Activated CD8-positive, alpha-beta memory T cell treated with anti-CD3 and anti-CD28 coated beads, Interleukin-2, amount 10 ng/mL, durations not matched to agents 7 days and 5 days (primary cell): ENCODE measurements around the gene NSD1. TPM values are rescaled to one million over a fixed set of nuclear protein-coding genes. Genes with fewer than 3 reads are reported as not detected.

ENCODE experiments used
- ATAC-seq: fragments of 150-1000 bp; cut with Tn5 transposase; one replicate; pipeline ENCODE4 v1.10.0; 2021; ENCODE audit warnings: moderate library complexity
- CTCF ChIA-PET: fragments of 350-600 bp; sonication (Branson Sonifier 250); formaldehyde crosslinking; loops from one replicate; lab custom pipeline; 2021; ENCODE audit warnings: antibody characterized with exemption; lab: Charles Lee
- DNase-seq: peaks from one replicate; pipeline ENCODE4 v3.0.0-alpha.2; 2020
- H3K27ac Mint-ChIP-seq: one replicate; pipeline ENCODE4 v1.8.0; 2021; ENCODE audit warnings: mild to moderate bottlenecking, mixed read lengths
- H3K27me3 Mint-ChIP-seq: one replicate; pipeline ENCODE4 v1.8.0; 2021; ENCODE audit warnings: mixed read lengths
- H3K36me3 Mint-ChIP-seq: one replicate; pipeline ENCODE4 v1.8.0; 2021; ENCODE audit warnings: mild to moderate bottlenecking, mixed read lengths
- H3K4me1 Mint-ChIP-seq: one replicate; pipeline ENCODE4 v1.8.0; 2021; ENCODE audit warnings: mixed read lengths
- H3K4me3 Mint-ChIP-seq: one replicate; pipeline ENCODE4 v1.8.0; 2021; ENCODE audit warnings: mild to moderate bottlenecking, moderate library complexity, mixed read lengths
- H3K9me3 Mint-ChIP-seq: one replicate; pipeline ENCODE4 v1.8.0; 2022; ENCODE audit warnings: low read depth, mixed read lengths
- total RNA-seq, 2 experiments: library from RNA; stranded (reverse); gene quantifications; one replicate each; pipeline ENCODE4 v1.2.3, GENCODE V29; 2021

NSD1 gene
- total RNA-seq, 2 experiments from 2014 or later: 94.6 to 114 TPM

DNA sequence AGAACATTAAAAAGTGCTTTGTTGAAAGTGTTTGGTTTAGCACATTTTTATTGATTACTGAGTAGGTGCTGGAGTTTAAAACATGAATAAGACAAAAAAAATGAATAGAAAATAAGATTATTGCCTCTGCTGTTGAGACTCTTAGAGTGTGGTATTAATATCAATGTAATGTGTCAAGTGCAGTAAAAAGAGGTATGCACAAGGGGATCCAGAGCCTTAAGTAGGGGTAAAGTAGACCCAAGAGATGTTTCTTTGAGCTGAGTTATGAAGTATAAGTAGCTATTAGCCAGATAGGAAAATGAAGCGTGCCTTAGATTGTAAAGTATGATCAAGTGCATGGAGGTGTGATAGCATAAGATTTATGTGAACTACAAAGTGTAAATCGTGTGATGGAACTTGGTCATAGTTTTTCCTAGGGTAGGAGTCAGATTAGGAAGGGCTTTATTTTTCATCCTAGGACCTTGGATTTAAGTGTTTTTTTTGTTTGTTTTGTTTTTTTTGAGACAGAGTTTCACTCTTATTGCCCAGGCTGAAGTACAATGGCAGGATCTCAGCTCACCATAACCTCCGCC, 45.2 kb downstream of the NSD1 start:
- no peak for ATAC-seq
- Mint-ChIP-seq H3K27ac (no peak overlapping the region), H3K9me3 (no peaks in the 10 kb centered on the region), H3K4me3 (no peak overlapping the region), H3K36me3 (peaks cover 14% of the 10 kb centered on the region), H3K4me1 (peaks cover 6% of the 10 kb centered on the region), H3K27me3 (no peaks in the 10 kb centered on the region)
- CTCF ChIA-PET: interaction anchor here (1.5 kb wide), 1 partner anchor 18 kb away, joined by 3 read pairs; no protein-coding TSS in a partner anchor
- no peak for DNase-seq

DNA sequence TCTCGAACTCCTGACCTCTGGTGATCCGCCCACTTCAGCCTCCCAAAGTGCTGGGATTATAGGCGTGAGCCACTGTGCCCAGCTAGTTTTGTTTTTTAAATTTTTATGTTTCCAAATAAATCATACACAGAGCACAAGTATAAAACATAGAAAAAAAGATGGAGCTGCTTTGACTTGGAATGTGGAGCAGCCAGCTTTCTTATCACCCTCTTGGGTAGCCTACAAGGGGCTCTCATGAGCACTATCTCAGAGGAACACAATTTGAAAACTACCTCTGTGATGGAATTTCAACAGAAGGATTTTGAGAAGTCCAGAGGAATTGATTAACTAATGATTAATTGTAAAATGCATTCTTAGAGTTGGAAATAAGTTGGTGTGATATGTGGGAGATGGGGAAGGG, 45.9 kb downstream of the NSD1 start:
- Mint-ChIP-seq H3K4me3 (no peak overlapping the region), H3K4me1 (peaks cover 7% of the 10 kb centered on the region), H3K27me3 (no peaks in the 10 kb centered on the region), H3K9me3 (no peaks in the 10 kb centered on the region), H3K36me3 (peaks cover 11% of the 10 kb centered on the region), H3K27ac (no peak overlapping the region)
- CTCF ChIA-PET: interaction anchor here (1.5 kb wide), 1 partner anchor 19 kb away, joined by 3 read pairs; no protein-coding TSS in a partner anchor
- peak; percentile 12 for DNase-seq
- no peak for ATAC-seq

- H3K9me3 Mint-ChIP-seq: no peaks in the 10 kb centered on the region
- no peak overlapping the region for H3K27ac Mint-ChIP-seq
- H3K4me1 Mint-ChIP-seq: peaks cover 7% of the 10 kb centered on the region
- DNase-seq (no peak), ATAC-seq (no peak)
- CTCF ChIA-PET: interaction anchor here (1.0 kb wide), 1 partner anchor 69 kb away, joined by 3 read pairs; no protein-coding TSS in a partner anchor
- no peak overlapping the region for H3K4me3 Mint-ChIP-seq
- no peaks in the 10 kb centered on the region for H3K27me3 Mint-ChIP-seq
- H3K36me3 Mint-ChIP-seq: peaks cover 10% of the 10 kb centered on the region
These were observed 49.6 kb downstream of the NSD1 start for GRCh38 chr5:177183142-177183541.

DNA sequence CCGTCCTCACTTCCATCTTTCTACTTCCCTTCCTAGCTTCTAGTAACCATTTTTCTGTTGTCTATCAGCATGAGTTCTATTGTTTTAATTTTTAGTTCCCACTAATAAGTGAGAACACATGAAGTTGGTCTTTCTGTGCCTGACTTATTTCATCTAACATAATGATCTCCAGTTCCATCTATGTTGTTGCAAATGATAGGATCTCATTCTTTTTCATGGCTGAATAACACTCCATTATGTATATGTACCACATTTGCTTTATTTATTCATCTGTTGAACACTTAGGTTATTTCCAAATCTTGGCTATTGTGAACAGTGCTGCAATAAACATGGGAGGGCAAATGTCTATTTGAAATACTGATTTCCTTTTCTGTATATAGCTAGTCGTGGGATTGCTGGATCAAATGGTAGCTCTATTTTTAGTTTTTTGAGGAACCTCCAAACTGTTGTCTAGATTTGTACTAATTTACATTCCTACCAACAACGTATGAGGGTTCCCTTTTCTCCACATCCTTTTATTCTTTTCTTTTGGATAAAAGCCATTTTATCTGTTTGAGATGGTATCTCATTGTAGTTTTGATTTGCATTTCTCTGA, 50.3 kb downstream of the NSD1 start:
- CTCF ChIA-PET: interaction anchor here (1.0 kb wide), 1 partner anchor 70 kb away, joined by 3 read pairs; no protein-coding TSS in a partner anchor
- Mint-ChIP-seq H3K36me3 (peaks cover 10% of the 10 kb centered on the region), H3K4me1 (peaks cover 7% of the 10 kb centered on the region), H3K9me3 (no peaks in the 10 kb centered on the region), H3K4me3 (no peak overlapping the region), H3K27me3 (no peaks in the 10 kb centered on the region), H3K27ac (no peak overlapping the region)
- DNase-seq (no peak), ATAC-seq (no peak)

GRCh38 chr5:177185993-177186392, 52.4 kb downstream of the NSD1 start:
- no peak for ATAC-seq
- CTCF ChIA-PET: interaction anchor here (1.1 to 1.5 kb wide), 2 partner anchors 10 to 74 kb away, joined by 3 read pairs; no protein-coding TSS in a partner anchor
- Mint-ChIP-seq H3K27me3 (no peaks in the 10 kb centered on the region), H3K9me3 (no peaks in the 10 kb centered on the region), H3K4me1 (peaks cover 8% of the 10 kb centered on the region), H3K4me3 (no peak overlapping the region), H3K36me3 (peaks cover 8% of the 10 kb centered on the region), H3K27ac (no peak overlapping the region)
- DNase-seq: no peak

DNA sequence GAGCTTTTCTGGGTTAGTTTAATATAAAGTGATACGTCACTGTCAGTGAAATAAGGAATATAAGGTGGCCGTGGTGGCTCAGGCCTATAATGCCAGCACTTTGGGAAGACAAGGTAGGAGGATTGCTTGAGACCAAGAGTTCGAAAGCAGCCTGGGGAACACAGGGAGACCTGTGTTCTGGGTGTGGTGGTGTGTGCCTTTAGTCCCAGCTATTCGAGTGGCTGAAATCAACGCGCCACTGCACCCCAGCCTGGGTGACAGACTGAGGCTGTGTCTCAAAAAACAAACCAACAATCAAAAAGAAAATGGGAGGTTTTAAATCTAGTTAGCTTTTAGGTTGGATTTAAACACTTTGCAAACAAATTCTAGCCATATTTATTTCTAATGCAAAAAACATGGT, 53.1 kb downstream of the NSD1 start:
- Mint-ChIP-seq H3K27me3 (no peaks in the 10 kb centered on the region), H3K36me3 (peaks cover 4% of the 10 kb centered on the region), H3K4me3 (no peak overlapping the region), H3K4me1 (peaks cover 6% of the 10 kb centered on the region), H3K27ac (no peak overlapping the region), H3K9me3 (no peaks in the 10 kb centered on the region)
- DNase-seq: no peak
- CTCF ChIA-PET: interaction anchor here (1.1 to 1.5 kb wide), 2 partner anchors 10 to 75 kb away, joined by 3 read pairs; no protein-coding TSS in a partner anchor
- no peak for ATAC-seq

DNA sequence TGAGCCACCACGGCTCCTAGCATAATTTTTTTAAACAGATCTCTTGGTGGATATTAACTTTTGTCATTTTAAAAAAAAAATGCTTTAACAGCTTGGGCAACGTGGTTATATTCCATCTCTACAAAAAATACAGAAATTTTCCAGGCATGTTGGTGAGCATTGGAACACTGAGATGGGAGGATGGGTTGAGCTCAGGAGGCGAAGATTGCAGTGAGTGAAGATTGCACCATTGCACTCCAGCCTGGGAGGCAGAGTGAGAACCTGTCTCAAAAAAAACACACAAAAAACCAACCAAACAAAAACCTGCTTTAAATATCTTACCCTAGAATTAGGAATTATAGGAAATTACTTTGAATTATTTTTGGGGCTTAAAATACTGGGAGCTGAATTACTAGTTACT, 55.2 kb downstream of the NSD1 start:
- Mint-ChIP-seq H3K27me3 (no peaks in the 10 kb centered on the region), H3K9me3 (no peaks in the 10 kb centered on the region), H3K36me3 (peaks cover 6% of the 10 kb centered on the region), H3K4me3 (no peak overlapping the region), H3K4me1 (peaks cover 4% of the 10 kb centered on the region), H3K27ac (no peak overlapping the region)
- ATAC-seq: no peak
- CTCF ChIA-PET: interaction anchor here (0.7 to 1.0 kb wide), 2 partner anchors 52 to 528 kb away, joined by 3 read pairs; no protein-coding TSS in a partner anchor
- no peak for DNase-seq

GRCh38 chr5:177189416-177189815, 55.8 kb downstream of the NSD1 start:
- no peak overlapping the region for H3K4me3 Mint-ChIP-seq

GRCh38 chr5:177189965-177190364, 56.4 kb downstream of the NSD1 start:
- ATAC-seq (no peak), DNase-seq (no peak)
- no peaks in the 10 kb centered on the region for H3K27me3 Mint-ChIP-seq
- H3K36me3 Mint-ChIP-seq: peaks cover 9% of the 10 kb centered on the region
- no peak overlapping the region for H3K27ac Mint-ChIP-seq
- no peaks in the 10 kb centered on the region for H3K9me3 Mint-ChIP-seq
- H3K4me3 Mint-ChIP-seq: no peak overlapping the region
- CTCF ChIA-PET: no interaction called here
- H3K4me1 Mint-ChIP-seq: peaks cover 3% of the 10 kb centered on the region

More at GRCh38 chr5:177189416-177189815, 55.8 kb downstream of the NSD1 start:
- H3K27me3 Mint-ChIP-seq: no peaks in the 10 kb centered on the region
- no peaks in the 10 kb centered on the region for H3K9me3 Mint-ChIP-seq
- peaks cover 3% of the 10 kb centered on the region for H3K4me1 Mint-ChIP-seq
- ATAC-seq (no peak), DNase-seq (no peak)
- peaks cover 9% of the 10 kb centered on the region for H3K36me3 Mint-ChIP-seq
- H3K27ac Mint-ChIP-seq: no peak overlapping the region
- CTCF ChIA-PET: no interaction called here

DNA sequence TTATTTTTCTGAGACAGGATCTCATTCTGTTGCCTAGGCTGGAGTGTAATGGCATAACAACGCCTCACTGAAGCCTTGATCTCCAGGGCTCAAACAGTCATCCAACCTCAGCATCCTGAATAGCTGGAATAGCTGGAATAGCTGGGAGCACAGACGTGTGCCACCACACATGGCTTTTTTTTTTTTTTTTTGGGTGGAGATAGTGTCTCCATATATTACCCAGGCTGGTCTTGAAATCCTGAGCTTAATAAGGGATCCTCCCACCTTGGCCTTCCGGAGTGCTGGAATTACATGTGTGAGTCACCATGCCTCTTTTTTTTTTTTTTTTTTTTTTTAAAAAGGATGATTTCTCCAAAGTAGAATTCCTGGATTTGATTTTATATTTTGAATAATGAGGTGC, 60.7 kb downstream of the NSD1 start:
- CTCF ChIA-PET: interaction anchor here (0.7 to 1.7 kb wide), 3 partner anchors 16 to 185 kb away, joined by 3 to 4 read pairs (median 4); no protein-coding TSS in a partner anchor
- ATAC-seq (no peak), DNase-seq (no peak)
- no peaks in the 10 kb centered on the region for H3K9me3 Mint-ChIP-seq
- no peak overlapping the region for H3K27ac Mint-ChIP-seq
- H3K36me3 Mint-ChIP-seq: peaks cover 27% of the 10 kb centered on the region
- no peak overlapping the region for H3K4me3 Mint-ChIP-seq
- H3K4me1 Mint-ChIP-seq: peaks cover 10% of the 10 kb centered on the region
- no peaks in the 10 kb centered on the region for H3K27me3 Mint-ChIP-seq

GRCh38 chr5:177195307-177195952, 61.9 kb downstream of the NSD1 start:
- peaks cover 10% of the 10 kb centered on the region for H3K4me1 Mint-ChIP-seq
- H3K36me3 Mint-ChIP-seq: peaks cover 30% of the 10 kb centered on the region
- CTCF ChIA-PET: interaction anchor here (0.6 to 1.4 kb wide), 2 partner anchors 82 to 153 kb away, joined by 3 to 4 read pairs; no protein-coding TSS in a partner anchor
- no peak overlapping the region for H3K27ac Mint-ChIP-seq
- H3K27me3 Mint-ChIP-seq: no peaks in the 10 kb centered on the region
- no peak overlapping the region for H3K4me3 Mint-ChIP-seq
- DNase-seq (no peak), ATAC-seq (no peak)
- H3K9me3 Mint-ChIP-seq: no peaks in the 10 kb centered on the region

DNA sequence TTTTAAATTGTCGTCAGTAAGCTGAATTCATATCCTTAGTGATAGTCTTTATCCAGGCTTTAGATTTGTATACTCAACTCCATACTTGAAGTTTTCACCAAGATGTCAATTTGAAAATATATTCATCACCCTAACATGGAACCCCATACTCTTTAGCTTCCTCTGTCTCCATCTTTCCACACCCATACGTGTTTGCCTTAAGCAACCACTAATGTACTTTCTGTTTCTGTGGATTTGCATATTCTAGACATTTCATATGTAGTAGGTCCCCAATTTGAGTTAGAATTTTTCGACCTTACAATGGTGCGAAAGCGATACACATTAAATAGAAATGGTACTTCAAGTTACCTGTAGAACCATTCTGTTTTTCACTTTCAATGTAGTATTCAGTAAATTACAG, 65.2 kb downstream of the NSD1 start:
- DNase-seq: no peak
- Mint-ChIP-seq H3K36me3 (peaks cover 34% of the 10 kb centered on the region), H3K4me3 (no peak overlapping the region), H3K9me3 (no peaks in the 10 kb centered on the region), H3K4me1 (peaks cover 15% of the 10 kb centered on the region), H3K27ac (peak overlapping the region; percentile 21), H3K27me3 (no peaks in the 10 kb centered on the region)
- ATAC-seq: no peak
- CTCF ChIA-PET: interaction anchor here (1.3 kb wide), 1 partner anchor 22 kb away, joined by 3 read pairs; no protein-coding TSS in a partner anchor

GRCh38 chr5:177204281-177204680, 70.7 kb downstream of the NSD1 start:
- Mint-ChIP-seq H3K27me3 (no peaks in the 10 kb centered on the region), H3K9me3 (no peaks in the 10 kb centered on the region), H3K27ac (no peak overlapping the region), H3K4me3 (no peak overlapping the region), H3K36me3 (peaks cover 30% of the 10 kb centered on the region), H3K4me1 (peaks cover 5% of the 10 kb centered on the region)
- no peak for ATAC-seq
- no peak for DNase-seq
- CTCF ChIA-PET: interaction anchor here (1.0 kb wide), 1 partner anchor 11 kb away, joined by 3 read pairs; no protein-coding TSS in a partner anchor
